Measurements from ENCODE around the gene ANKS1A. TPM values are rescaled to one million over a fixed set of nuclear protein-coding genes. Genes with fewer than 3 reads are reported as not detected.

Gene ANKS1A
- total RNA-seq, 3 donors from 2014 or later, result 30.0 to 62.4 (median 33.3) TPM

- H3K4me3 ChIP-seq, result no peak overlapping the region
- no peaks in the 10 kb centered on the region for H3K36me3 ChIP-seq (ENCODE audit: low read depth)
- no peak for TF ChIP-seq CTCF (IDR thresholded peaks at IDR 0.05)
- no peaks in the 10 kb centered on the region for H3K9me3 ChIP-seq
- no peak for ATAC-seq
- intact Hi-C loops (cut with DNase I, micrococcal nuclease), result no loop called here
- peak in 2 of 3 donors; percentile 11 to 17 for DNase-seq
- H3K4me1 ChIP-seq (ENCODE audit: low read depth), result no peaks in the 10 kb centered on the region
Measured at GRCh38 chr6:35078226-35078850, 189.3 kb downstream of the ANKS1A start.

- intact Hi-C loops (cut with DNase I, micrococcal nuclease), result no loop called here
- no peaks in the 10 kb centered on the region for H3K4me1 ChIP-seq (ENCODE audit: low read depth)
- no peak for TF ChIP-seq CTCF (IDR thresholded peaks at IDR 0.05)
- no peak overlapping the region for H3K4me3 ChIP-seq
- ATAC-seq (no peak), DNase-seq (peak in 2 of 3 donors; percentile 16 to 31)
- H3K9me3 ChIP-seq, result no peaks in the 10 kb centered on the region
- no peaks in the 10 kb centered on the region for H3K36me3 ChIP-seq (ENCODE audit: low read depth)
Measured at GRCh38 chr6:35078896-35079295, 189.8 kb downstream of the ANKS1A start.

GRCh38 chr6:35079311-35080000 lies 190.4 kb downstream of the ANKS1A start:
- no peak for TF ChIP-seq CTCF (IDR thresholded peaks at IDR 0.05)
- Histone ChIP-seq H3K4me1 (ENCODE audit: low read depth) (no peaks in the 10 kb centered on the region), H3K36me3 (ENCODE audit: low read depth) (no peaks in the 10 kb centered on the region), H3K9me3 (no peaks in the 10 kb centered on the region), H3K4me3 (no peak overlapping the region)
- intact Hi-C loops (cut with DNase I, micrococcal nuclease), result no loop called here
- DNase-seq, result peak in 2 of 3 donors; percentile 16 to 36
- no peak for ATAC-seq

DNA sequence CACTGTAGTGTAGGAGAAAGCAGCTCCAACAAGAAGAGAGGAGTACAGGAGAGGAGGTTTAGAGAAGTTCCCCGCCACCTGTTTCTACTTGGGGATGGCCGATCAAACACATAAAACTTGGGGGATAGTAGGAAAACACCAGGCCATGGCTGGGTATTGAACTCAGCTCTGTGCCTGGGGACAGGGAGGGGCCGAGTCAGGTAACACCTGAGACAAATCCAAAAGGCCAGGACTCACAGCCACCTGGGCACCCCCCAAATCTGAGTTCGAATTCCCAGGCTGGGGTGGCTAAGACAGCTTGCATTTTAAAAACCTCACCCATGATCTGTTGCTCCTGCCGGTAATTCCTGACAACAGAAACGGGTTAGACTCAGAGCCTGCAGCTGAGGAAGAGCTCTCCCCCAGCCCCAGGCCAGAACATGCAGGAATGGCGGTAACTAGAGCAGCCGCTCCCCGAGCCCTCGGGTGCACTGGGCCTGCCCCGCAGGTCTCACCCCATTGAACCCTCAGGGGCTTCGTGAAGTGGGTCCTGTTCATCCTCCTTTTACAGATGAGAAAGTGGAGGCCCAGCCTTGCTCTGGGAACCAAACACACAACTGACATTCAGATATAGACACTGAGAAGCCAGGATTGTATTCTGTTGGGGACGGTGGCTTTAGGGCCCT lies 191.1 kb downstream of the ANKS1A start:
- Histone ChIP-seq H3K9me3 (no peaks in the 10 kb centered on the region), H3K4me3 (no peak overlapping the region), H3K4me1 (ENCODE audit: low read depth) (no peaks in the 10 kb centered on the region), H3K36me3 (ENCODE audit: low read depth) (no peaks in the 10 kb centered on the region)
- DNase-seq, result peak in 2 of 3 donors; percentile 10 to 22
- no peak for ATAC-seq
- no peak for TF ChIP-seq CTCF (IDR thresholded peaks at IDR 0.05)
- intact Hi-C loops (cut with DNase I, micrococcal nuclease), result no loop called here

- peak in 2 of 3 donors; percentile 29 to 46 for DNase-seq
Measured at GRCh38 chr6:35080821-35081425, 191.9 kb downstream of the ANKS1A start.

More at GRCh38 chr6:35080821-35081425, 191.9 kb downstream of the ANKS1A start:
- H3K9me3 ChIP-seq, result no peaks in the 10 kb centered on the region
- ATAC-seq, result no peak
- H3K4me3 ChIP-seq, result no peak overlapping the region
- no peak for TF ChIP-seq CTCF (IDR thresholded peaks at IDR 0.05)
- intact Hi-C loops (cut with DNase I, micrococcal nuclease), result no loop called here
- no peaks in the 10 kb centered on the region for H3K4me1 ChIP-seq (ENCODE audit: low read depth)
- H3K36me3 ChIP-seq (ENCODE audit: low read depth), result no peaks in the 10 kb centered on the region

Measured in mucosa of descending colon (tissue), 3 donors.